RWPE2 (cell line): ENCODE results near the gene PBX2.
"Not testable (repeated sequence)": the region's sequence is repeated elsewhere in the genome, so short reads cannot be mapped to it uniquely, and the experiment has no call there.

Source experiments
- ATAC-seq: fragments of 200-7000 bp; cut with Tn5 transposase; 3 replicates; pipeline ENCODE4 v1.9.1; 2021; ENCODE audit warnings: low read depth
- DNase-seq: peaks from one replicate; pipeline ENCODE4 v3.0.0-alpha.2; 2020; ENCODE audit warnings: low spot score
- H3K27ac ChIP-seq: fragments of 450-650 bp; 2 replicates; pipeline ENCODE4 v1.5.1; 2017; ENCODE audit warnings: mild to moderate bottlenecking; ENCODE audit not compliant: poor library complexity, severe bottlenecking
- H3K27me3 ChIP-seq: fragments of 250-450 bp; sonication (Bioruptor Pico); 2 replicates; pipeline ENCODE4 v1.5.1; 2021; ENCODE audit warnings: mild to moderate bottlenecking, moderate library complexity; ENCODE audit not compliant: insufficient read depth, poor library complexity, severe bottlenecking
- H3K36me3 ChIP-seq: fragments of 250-450 bp; sonication (Bioruptor Pico); 2 replicates; pipeline ENCODE4 v1.5.1; 2020; ENCODE audit warnings: low read depth, mild to moderate bottlenecking, moderate library complexity
- H3K4me1 ChIP-seq: fragments of 250-450 bp; sonication (Bioruptor Pico); 2 replicates; pipeline ENCODE4 v1.5.1; 2021; ENCODE audit warnings: mild to moderate bottlenecking, moderate library complexity; ENCODE audit not compliant: insufficient read depth, poor library complexity, severe bottlenecking
- H3K4me3 ChIP-seq: fragments of 250-450 bp; sonication (Bioruptor Pico); 2 replicates; pipeline ENCODE4 v1.5.1; 2021; ENCODE audit warnings: mild to moderate bottlenecking, moderate library complexity; ENCODE audit not compliant: severe bottlenecking
- H3K9me3 ChIP-seq: fragments of 250-450 bp; sonication (Bioruptor Pico); 2 replicates; pipeline ENCODE4 v1.5.1; 2021; ENCODE audit warnings: mild to moderate bottlenecking, moderate library complexity; ENCODE audit not compliant: severe bottlenecking
- TF ChIP-seq, protein P1 (sequence below): fragments of 450-650 bp; IDR thresholded peaks from one replicate; pipeline ENCODE4 v1.5.1; 2017; ENCODE audit warnings: mild to moderate bottlenecking, moderate library complexity; ENCODE audit not compliant: poor library complexity, severe bottlenecking

Gene PBX2

DNA sequence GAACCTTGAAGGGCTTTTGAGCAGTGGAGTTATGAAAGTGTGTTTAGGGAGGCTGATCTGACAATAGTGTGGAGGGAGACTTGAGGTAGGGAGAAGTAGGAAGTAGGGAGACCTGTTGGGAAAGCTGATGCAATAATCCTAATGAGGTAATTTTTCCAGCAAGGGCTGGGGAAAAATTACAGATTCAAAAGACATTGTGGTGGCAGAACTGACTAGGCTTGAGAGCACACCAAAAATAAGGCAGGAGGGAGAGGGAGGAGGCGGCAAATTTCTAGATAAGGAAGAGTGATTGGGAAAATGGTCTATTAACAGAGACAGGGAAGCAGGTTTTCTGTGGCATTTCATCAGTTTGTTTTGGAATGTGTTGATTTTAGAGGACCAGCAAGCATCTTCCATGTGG is 43.7 kb downstream of the PBX2 start:
- TF ChIP-seq, protein P1, sequence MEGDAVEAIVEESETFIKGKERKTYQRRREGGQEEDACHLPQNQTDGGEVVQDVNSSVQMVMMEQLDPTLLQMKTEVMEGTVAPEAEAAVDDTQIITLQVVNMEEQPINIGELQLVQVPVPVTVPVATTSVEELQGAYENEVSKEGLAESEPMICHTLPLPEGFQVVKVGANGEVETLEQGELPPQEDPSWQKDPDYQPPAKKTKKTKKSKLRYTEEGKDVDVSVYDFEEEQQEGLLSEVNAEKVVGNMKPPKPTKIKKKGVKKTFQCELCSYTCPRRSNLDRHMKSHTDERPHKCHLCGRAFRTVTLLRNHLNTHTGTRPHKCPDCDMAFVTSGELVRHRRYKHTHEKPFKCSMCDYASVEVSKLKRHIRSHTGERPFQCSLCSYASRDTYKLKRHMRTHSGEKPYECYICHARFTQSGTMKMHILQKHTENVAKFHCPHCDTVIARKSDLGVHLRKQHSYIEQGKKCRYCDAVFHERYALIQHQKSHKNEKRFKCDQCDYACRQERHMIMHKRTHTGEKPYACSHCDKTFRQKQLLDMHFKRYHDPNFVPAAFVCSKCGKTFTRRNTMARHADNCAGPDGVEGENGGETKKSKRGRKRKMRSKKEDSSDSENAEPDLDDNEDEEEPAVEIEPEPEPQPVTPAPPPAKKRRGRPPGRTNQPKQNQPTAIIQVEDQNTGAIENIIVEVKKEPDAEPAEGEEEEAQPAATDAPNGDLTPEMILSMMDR: no peak
- H3K9me3 ChIP-seq: no peaks in the 10 kb centered on the region
- no peaks in the 10 kb centered on the region for H3K36me3 ChIP-seq
- H3K27ac ChIP-seq: no peak overlapping the region
- no peak overlapping the region for H3K4me3 ChIP-seq
- ATAC-seq (no peak), DNase-seq (no peak)
- H3K27me3 ChIP-seq: no peaks in the 10 kb centered on the region
- no peaks in the 10 kb centered on the region for H3K4me1 ChIP-seq

DNA sequence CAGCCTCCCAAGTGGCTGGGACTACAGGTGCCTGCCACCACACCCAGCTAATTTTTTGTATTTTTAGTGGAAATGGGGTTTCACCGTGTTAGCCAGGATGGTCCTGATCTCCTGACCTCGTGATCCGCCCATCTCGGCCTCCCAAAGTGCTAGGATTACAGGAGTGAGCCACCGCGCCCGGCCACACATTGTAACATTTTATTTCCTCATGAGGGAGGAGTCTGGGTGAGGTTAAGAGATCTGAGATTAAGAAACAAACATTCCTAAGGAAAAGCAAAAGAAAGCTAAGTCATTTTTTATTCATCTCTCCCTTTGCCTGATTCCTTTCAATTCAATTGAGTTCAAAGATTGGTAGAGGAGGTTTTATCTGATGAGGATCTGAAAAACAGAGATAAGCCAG is 45.8 kb downstream of the PBX2 start:
- not testable (repeated sequence) for H3K9me3 ChIP-seq, DNase-seq, H3K27ac ChIP-seq, H3K27me3 ChIP-seq, ATAC-seq, H3K36me3 ChIP-seq, H3K4me3 ChIP-seq, H3K4me1 ChIP-seq

DNA sequence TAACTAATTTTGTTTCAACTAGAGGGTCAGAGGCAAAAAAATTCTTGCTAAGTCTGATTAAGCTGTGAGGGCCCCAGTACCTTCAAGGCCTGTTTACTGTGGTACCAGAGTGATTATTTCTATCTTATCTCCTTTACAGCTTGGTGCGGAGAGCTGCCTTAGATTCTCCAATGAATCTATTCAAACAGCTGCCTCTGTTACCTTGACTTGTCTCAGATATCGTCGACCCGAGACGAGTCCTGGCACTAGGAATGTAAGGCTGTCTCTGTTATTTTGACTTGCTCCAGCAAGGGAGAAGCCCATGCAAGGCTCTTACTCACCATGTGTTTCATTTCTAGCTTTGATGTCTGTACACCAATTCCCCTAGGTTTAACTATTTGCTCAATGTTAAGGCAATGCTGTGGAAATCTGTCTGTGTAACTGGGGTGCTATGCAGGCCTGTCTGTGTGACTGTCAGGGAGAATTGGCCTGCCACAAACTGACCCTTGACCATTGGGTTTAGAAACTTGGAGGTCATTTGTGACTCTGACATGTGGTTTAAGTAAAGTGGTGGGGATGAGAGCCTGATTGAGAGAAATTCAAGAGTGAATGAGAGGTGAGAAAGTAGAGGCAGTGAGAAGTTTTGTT is 49.5 kb downstream of the PBX2 start:
- Histone ChIP-seq H3K36me3 (no peaks in the 10 kb centered on the region), H3K27ac (no peak overlapping the region), H3K4me1 (no peaks in the 10 kb centered on the region), H3K9me3 (no peaks in the 10 kb centered on the region), H3K27me3 (no peaks in the 10 kb centered on the region), H3K4me3 (no peak overlapping the region)
- TF ChIP-seq, protein P1: no peak
- DNase-seq (no peak), ATAC-seq (no peak)

DNA sequence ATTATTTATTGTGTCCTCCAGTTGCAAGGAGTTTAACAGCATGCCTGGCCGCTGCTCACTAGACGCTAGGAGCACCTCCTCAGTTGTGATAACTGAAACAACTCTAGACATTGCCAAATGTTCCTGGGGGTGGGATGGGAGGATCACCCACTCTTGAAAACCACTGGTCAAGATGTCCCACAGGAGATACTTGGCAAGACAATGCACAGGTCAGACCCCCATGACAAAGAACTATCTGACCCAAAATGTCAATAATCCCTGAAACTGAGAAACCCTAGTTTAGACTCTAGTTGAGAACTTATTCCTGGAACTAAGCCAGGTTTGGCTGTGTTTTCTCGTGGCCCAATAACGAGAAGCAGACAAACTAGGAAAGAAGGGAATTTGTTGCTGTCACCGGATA is 50.4 kb downstream of the PBX2 start:
- Histone ChIP-seq H3K9me3 (no peaks in the 10 kb centered on the region), H3K27ac (no peak overlapping the region), H3K27me3 (no peaks in the 10 kb centered on the region), H3K4me1 (no peaks in the 10 kb centered on the region), H3K4me3 (no peak overlapping the region), H3K36me3 (no peaks in the 10 kb centered on the region)
- no peak for ATAC-seq
- TF ChIP-seq, protein P1: no peak
- DNase-seq: no peak

DNA sequence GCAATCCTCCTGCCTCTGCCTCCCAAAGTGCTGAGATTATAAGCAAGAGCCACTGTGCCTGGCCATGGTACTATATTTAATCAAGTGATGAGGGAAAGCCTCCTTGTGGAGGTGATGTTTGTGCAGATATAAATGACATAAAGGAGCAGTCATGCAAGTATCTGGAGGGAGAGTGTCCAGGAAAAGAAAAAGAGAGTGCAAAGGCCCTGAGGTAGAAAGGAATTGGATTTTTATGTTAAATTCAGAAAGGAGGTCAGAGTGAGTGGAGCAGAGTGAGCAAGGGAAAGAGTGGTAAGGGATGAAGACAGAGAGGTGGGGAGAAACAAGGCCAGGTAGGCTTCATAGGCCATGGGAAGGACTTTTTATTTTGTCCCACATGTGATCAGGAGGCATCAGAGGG is 52.5 kb downstream of the PBX2 start:
- DNase-seq (no peak), ATAC-seq (no peak)
- Histone ChIP-seq H3K36me3 (no peaks in the 10 kb centered on the region), H3K27me3 (no peaks in the 10 kb centered on the region), H3K4me3 (no peak overlapping the region), H3K27ac (no peak overlapping the region), H3K9me3 (no peaks in the 10 kb centered on the region), H3K4me1 (no peaks in the 10 kb centered on the region)
- TF ChIP-seq, protein P1: no peak
